AG04450 (cell line): ENCODE data around the gene SRRT. TPM values are rescaled to one million over a fixed set of nuclear protein-coding genes. Genes with fewer than 3 reads are reported as not detected.

Experiments used
- CTCF ChIA-PET: fragments of 300-600, 350-600 bp; formaldehyde crosslinking; extraction: SDS; loops from one replicate; lab custom pipeline; 2022; ENCODE audit warnings: antibody characterized with exemption, inconsistent platforms; lab: Charles Lee
- POLR2A ChIA-PET: fragments of 350-600 bp; formaldehyde crosslinking; extraction: SDS; loops from one replicate; lab custom pipeline; 2021; ENCODE audit warnings: antibody characterized with exemption, inconsistent platforms; lab: Yijun Ruan, JAX
- DNase-seq: peaks from one replicate; pipeline ENCODE4 v3.0.0-alpha.2; 2011; ENCODE audit warnings: low read depth, low spot score
- H3K27ac ChIP-seq: one replicate; pipeline ENCODE4 v1.5.1; 2012; ENCODE audit warnings: low read depth, low read length, control low read depth
- H3K27me3 ChIP-seq: one replicate; pipeline ENCODE4 v1.6.0; 2012; ENCODE audit warnings: low read length; ENCODE audit not compliant: control insufficient read depth, insufficient read depth
- H3K4me3 ChIP-seq: 2 replicates; pipeline ENCODE4 v1.5.1; 2011; ENCODE audit warnings: mild to moderate bottlenecking, low read depth, low read length, control low read depth
- H3K9me3 ChIP-seq: 2 replicates; pipeline ENCODE4 v1.5.1; 2012; ENCODE audit warnings: low read length; ENCODE audit not compliant: control insufficient read depth, insufficient read depth
- CTCF ChIP-seq: IDR thresholded peaks from 2 replicates; pipeline ENCODE4 v1.5.1; 2011; ENCODE audit warnings: low read depth, low read length, control low read depth, inconsistent platforms
- polyA plus RNA-seq: library from polyadenylated mRNA; depleted of rRNA; stranded (reverse); fragments of >200 nt; gene quantifications from 2 replicates; pipeline ENCODE4 v1.2.3, GENCODE V29; 2011

The SRRT gene
- polyA plus RNA-seq, 1 experiment = 42.4 TPM

- CTCF ChIA-PET = no interaction called here
- peak overlapping the region; percentile 60; the same call in 1 of the 2 replicates for H3K4me3 ChIP-seq
Measured at GRCh38 chr7:100873599-100874299, 1.2 kb upstream of the SRRT start.

GRCh38 chr7:100874300-100874576 is 665 bp upstream of the SRRT start:
- Histone ChIP-seq H3K4me3 (peak overlapping the region; percentile 60), H3K9me3 (no peaks in the 10 kb centered on the region; the same call in 1 of the 2 replicates), H3K27me3 (no peaks in the 10 kb centered on the region), H3K27ac (peak overlapping the region; percentile 85)
- CTCF ChIA-PET = no interaction called here
- POLR2A ChIA-PET = interaction anchor here (1.9 kb wide), 1 partner anchor 445 kb away, joined by 4 read pairs; the partner anchor contains the start of gene ZCWPW1
- no peak for TF ChIP-seq CTCF
- DNase-seq = no peak

More at GRCh38 chr7:100873599-100874299, 1.2 kb upstream of the SRRT start:
- H3K9me3 ChIP-seq = no peaks in the 10 kb centered on the region; the same call in 1 of the 2 replicates
- TF ChIP-seq CTCF = no peak
- POLR2A ChIA-PET = interaction anchor here (1.9 kb wide), 1 partner anchor 445 kb away, joined by 4 read pairs; the partner anchor contains the start of gene ZCWPW1
- peak overlapping the region; percentile 85 for H3K27ac ChIP-seq
- H3K27me3 ChIP-seq = no peaks in the 10 kb centered on the region
- DNase-seq = no peak

GRCh38 chr7:100875356-100875751 is 451 bp downstream of the SRRT start:
- ChIA-PET CTCF (interaction anchor here (0.6 to 1.5 kb wide), 7 partner anchors 12 to 652 kb away, joined by 3 to 5 read pairs (median 3); no protein-coding TSS in a partner anchor), POLR2A (interaction anchor here (0.5 to 4.3 kb wide), 22 partner anchors 8 to 446 kb away, joined by 3 to 71 read pairs (median 4); partner anchors contain the start of genes EPHB4, POP7, SLC12A9 and TRIP6)
- Histone ChIP-seq H3K27me3 (no peaks in the 10 kb centered on the region), H3K9me3 (no peaks in the 10 kb centered on the region; the same call in 1 of the 2 replicates), H3K27ac (peak overlapping the region; percentile 86), H3K4me3 (peak overlapping the region; percentile 93)
- TF ChIP-seq CTCF = no peak
- no peak for DNase-seq

- TF ChIP-seq CTCF = no peak
Measured at GRCh38 chr7:100878013-100878412, 3.1 kb downstream of the SRRT start.

GRCh38 chr7:100878685-100879084 is 3.8 kb downstream of the SRRT start:
- no peaks in the 10 kb centered on the region for H3K27me3 ChIP-seq
- ChIA-PET POLR2A (interaction anchor here (0.6 to 4.3 kb wide), 2 partner anchors 10 to 301 kb away, joined by 3 to 71 read pairs; partner anchors contain the start of genes NAT16 and UFSP1), CTCF (interaction anchor here (1.0 kb wide), 1 partner anchor 216 kb away, joined by 3 read pairs; no protein-coding TSS in a partner anchor)
- H3K27ac ChIP-seq = no peak overlapping the region
- no peak for DNase-seq
- no peak for TF ChIP-seq CTCF
- H3K4me3 ChIP-seq = no peak overlapping the region
- H3K9me3 ChIP-seq = no peaks in the 10 kb centered on the region; the same call in 1 of the 2 replicates

More at GRCh38 chr7:100878013-100878412, 3.1 kb downstream of the SRRT start:
- DNase-seq = no peak
- ChIA-PET POLR2A (interaction anchor here (0.6 to 4.3 kb wide), 2 partner anchors 10 to 302 kb away, joined by 3 to 71 read pairs; partner anchors contain the start of genes NAT16 and UFSP1), CTCF (interaction anchor here (1.0 kb wide), 1 partner anchor 216 kb away, joined by 3 read pairs; no protein-coding TSS in a partner anchor)
- Histone ChIP-seq H3K4me3 (no peak overlapping the region), H3K9me3 (no peaks in the 10 kb centered on the region; the same call in 1 of the 2 replicates), H3K27ac (no peak overlapping the region), H3K27me3 (no peaks in the 10 kb centered on the region)
